Heart left ventricle (tissue), 16 donors: ENCODE measurements around the gene NAA38. TPM values are rescaled to one million over a fixed set of nuclear protein-coding genes. Genes with fewer than 3 reads are reported as not detected.
"Not testable (repeated sequence)": the region's sequence is repeated elsewhere in the genome, so short reads cannot be mapped to it uniquely, and the experiment has no call there.

ENCODE experiments used
- ATAC-seq, 4 donors: fragments of 200-7000 bp; cut with Tn5 transposase; one replicate each; pipeline ENCODE4 v1.9.1; 2020 to 2022; ENCODE audit warnings: moderate library complexity in 4 of 4, mild to moderate bottlenecking in 3 of 4, moderate number of reproducible peaks in 1 of 4
- DNase-seq, 5 donors: peaks; one replicate each; pipeline ENCODE4 v3.0.0-alpha.2; 2020
- H3K27ac ChIP-seq, 12 donors: fragments of 200-600 bp; sonication (generic) in 4 of 12; one replicate each; pipeline versions ENCODE4 v1.5.0 to v1.8.0; 2016 to 2022; ENCODE audit warnings: mild to moderate bottlenecking in 2 of 12
- H3K27me3 ChIP-seq, 9 donors: fragments of 200-600 bp; sonication (generic) in 2 of 9; one replicate each; pipeline versions ENCODE4 v1.5.1 to v1.8.0; 2016 to 2022; ENCODE audit warnings: mild to moderate bottlenecking in 3 of 9
- H3K36me3 ChIP-seq, 9 donors: fragments of 200-600 bp; sonication (generic) in 2 of 9; one replicate each; pipeline versions ENCODE4 v1.5.0 to v1.8.0; 2018 to 2022; ENCODE audit warnings: mild to moderate bottlenecking in 2 of 9
- H3K4me1 ChIP-seq, 12 donors: fragments of 200-600 bp; sonication (generic) in 4 of 12; one replicate each; pipeline versions ENCODE4 v1.5.0 to v1.8.0; 2016 to 2022; ENCODE audit warnings: mild to moderate bottlenecking in 3 of 12
- H3K4me3 ChIP-seq, 12 donors: fragments of 200-600 bp; sonication (generic) in 4 of 12; one replicate each; pipeline versions ENCODE4 v1.5.0 to v1.8.0; 2017 to 2022; ENCODE audit warnings: mild to moderate bottlenecking in 9 of 12, moderate library complexity in 4 of 12
- H3K9me3 ChIP-seq, 12 donors: fragments of 200-600 bp; sonication (generic) in 4 of 12; one replicate each; pipeline versions ENCODE4 v1.5.0 to v1.8.0; 2016 to 2022; ENCODE audit warnings: mild to moderate bottlenecking in 1 of 12
- CTCF ChIP-seq, 12 donors: fragments of 200-600 bp; sonication (generic) in 4 of 12; IDR thresholded peaks; one replicate each; pipeline versions ENCODE4 v1.5.0 to v1.8.0; 2018 to 2022; ENCODE audit warnings: antibody characterized with exemption in 12 of 12, mild to moderate bottlenecking in 5 of 12
- POLR2A ChIP-seq, 2 donors: fragments of 450-650 bp; IDR thresholded peaks; one replicate each; pipeline ENCODE4 v1.6.1; 2017; ENCODE audit warnings: antibody characterized with exemption in 2 of 2, mild to moderate bottlenecking in 2 of 2, moderate library complexity in 2 of 2
- WGBS, 4 donors: extraction: QIAGEN DNeasy Blood & Tissue Kit in 2 of 4; methylation state at CpG; one replicate each; pipeline versions ENCODE4 v1.1.5 to v1.1.7; 2013 to 2018; 5-methylcytosine and 5-hydroxymethylcytosine counted together
- intact Hi-C, 10 donors: fragments of 100-400 bp; cut with DNase I; formaldehyde crosslinking; loops; one replicate each; pipeline versions ENCODE4 v1.11.1 to v1.14.2; 2022
- polyA plus RNA-seq, 2 donors: library from polyadenylated mRNA; stranded (reverse); fragments of 200-250 nt; gene quantifications; one replicate each; pipeline ENCODE4 v1.2.3, GENCODE V29; 2013
- total RNA-seq, 9 donors: library from RNA; depleted of rRNA in 2 of 9; stranded (reverse); fragments of >200 nt in 2 of 9; fragmentation: NEBNext Ultra II Directional in 3 of 9; extraction: Animal tissue kit (Norgen Biotek cat#: 25700) in 3 of 9; gene quantifications; one replicate each; pipeline versions ENCODE4 v1.1.0 to v1.2.4, GENCODE V29; 2016 to 2023
- donor health status: ischemic (EF 13 %, LVEDD 7.1; RV severe dilation, severe dysfunction).
- donor health status: healthy with polysubstance abuse.
- donor health status: DM: no; HTN: yes; CAD: no.
- donor health status: DM: no; HTN: no; CAD: no.
- donor health status: ischemic (EF 25% LVEDD 6.9; RV normal size, moderate dysfunction).
- donor health status: ischemic (EF 25% LVEDD 5.7; RV mildly dilated, moderate dysfunction).
- donor health status: healthy.
- donor health status: DM: yes; HTN: yes; CAD: no.
- donor health status: ischemic (EF 35%, LVEDD 5.7; RV mildly dilated, moderate dysfunction).
- donor health status: nonischemic (EF 11% LVEDD 7.7; RV severe dilation, severe dysfunction).
- donor health status: DM: yes; HTN: yes; CAD: no.
- donor health status: PGD.
- donor health status: ischemic (EF 29% LVEDD 5.4; RV normal size, mild dysfunction).
- donor health status: nonischemic (EF 23%, LVEDD 6.1; RV moderate dilation, normal function).

The NAA38 gene
- total and polyA plus RNA-seq, 11 donors: 60.9 to 179 (median 74.2) TPM

GRCh38 chr17:7867881-7868329 lies 10.5 kb upstream of the NAA38 start:
- no peak for DNase-seq
- no peak for ATAC-seq
- peaks cover 0 to 4% (median 0%) of the 10 kb centered on the region in 12 donors for H3K9me3 ChIP-seq
- no peak overlapping the region for H3K4me3 ChIP-seq
- H3K27me3 ChIP-seq: no peaks in the 10 kb centered on the region
- H3K27ac ChIP-seq: peak overlapping the region in 1 of 12 donors; percentile 24
- 81 to 86% (median 85%) methylated on average over 5 of the region's 5 CpGs for WGBS, 4 donors
- no peak for TF ChIP-seq POLR2A (IDR thresholded peaks at IDR 0.05)
- TF ChIP-seq CTCF (IDR thresholded peaks at IDR 0.05): no peak
- peaks cover 0 to 18% (median 0%) of the 10 kb centered on the region in 9 donors for H3K36me3 ChIP-seq
- intact Hi-C loops: loop anchor here in 2 of 10 donors (2.0 to 10.0 kb wide), 2 partner anchors 117 to 123 kb away; no protein-coding TSS in a partner anchor
- peaks cover 0 to 13% (median 0%) of the 10 kb centered on the region in 12 donors for H3K4me1 ChIP-seq

DNA sequence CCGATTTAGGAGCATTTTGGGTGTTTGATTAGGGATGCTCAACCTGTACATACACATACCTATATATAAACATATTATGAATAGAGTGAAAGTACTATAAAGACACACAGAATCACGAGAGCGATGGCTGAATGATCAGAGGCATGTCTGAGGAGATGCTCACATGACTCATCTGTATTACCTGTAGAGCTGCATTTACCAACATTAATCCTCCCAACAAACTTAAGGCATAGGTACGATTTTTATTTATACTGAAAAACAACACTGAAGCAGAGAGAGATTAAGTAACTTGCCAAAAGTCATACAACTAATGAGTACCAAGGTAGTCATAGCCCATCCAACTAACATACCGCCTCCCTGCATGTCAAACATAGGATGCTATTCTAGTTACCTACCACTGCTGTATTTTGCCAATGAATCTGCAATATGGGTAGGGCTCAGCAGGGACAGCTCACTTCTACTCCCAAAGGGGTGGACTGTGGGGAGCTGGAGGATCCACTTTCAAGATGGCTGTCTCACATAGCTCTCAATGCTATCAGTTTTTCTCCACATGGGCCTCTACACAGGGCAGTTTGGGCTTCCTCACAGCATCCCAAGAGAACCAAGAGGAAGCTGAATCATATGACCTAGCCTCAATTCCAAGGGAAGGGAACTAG lies 7.8 kb upstream of the NAA38 start:
- H3K9me3 ChIP-seq: peaks cover 0 to 4% (median 0%) of the 10 kb centered on the region in 12 donors
- DNase-seq (no peak), ATAC-seq (no peak)
- no peak for TF ChIP-seq POLR2A (IDR thresholded peaks at IDR 0.05)
- TF ChIP-seq CTCF (IDR thresholded peaks at IDR 0.05): no peak
- intact Hi-C loops: loop anchor here in 8 of 10 donors (2.0 to 10.0 kb wide), 8 partner anchors 32 to 192 kb away; no protein-coding TSS in a partner anchor
- 94 to 97% (median 96%) methylated on average over 5 of the region's 5 CpGs for WGBS, 4 donors
- no peaks in the 10 kb centered on the region for H3K27me3 ChIP-seq
- H3K36me3 ChIP-seq: peaks cover 0 to 35% (median 5%) of the 10 kb centered on the region in 9 donors
- H3K27ac ChIP-seq: no peak overlapping the region
- no peak overlapping the region for H3K4me3 ChIP-seq
- H3K4me1 ChIP-seq: peaks cover 0 to 13% (median 2%) of the 10 kb centered on the region in 12 donors

GRCh38 chr17:7864384-7864783 lies 7.0 kb upstream of the NAA38 start:
- H3K4me1 ChIP-seq: peaks cover 0 to 13% (median 2%) of the 10 kb centered on the region in 12 donors
- not testable (repeated sequence) for ATAC-seq, DNase-seq, H3K9me3 ChIP-seq, H3K27me3 ChIP-seq, H3K27ac ChIP-seq, H3K4me3 ChIP-seq
- 81 to 85% (median 82%) methylated on average over 5 of the region's 5 CpGs for WGBS, 4 donors
- peaks cover 0 to 41% (median 5%) of the 10 kb centered on the region in 9 donors for H3K36me3 ChIP-seq
- intact Hi-C loops: loop anchor here in 8 of 10 donors (2.0 to 10.0 kb wide), 8 partner anchors 33 to 193 kb away; no protein-coding TSS in a partner anchor

DNA sequence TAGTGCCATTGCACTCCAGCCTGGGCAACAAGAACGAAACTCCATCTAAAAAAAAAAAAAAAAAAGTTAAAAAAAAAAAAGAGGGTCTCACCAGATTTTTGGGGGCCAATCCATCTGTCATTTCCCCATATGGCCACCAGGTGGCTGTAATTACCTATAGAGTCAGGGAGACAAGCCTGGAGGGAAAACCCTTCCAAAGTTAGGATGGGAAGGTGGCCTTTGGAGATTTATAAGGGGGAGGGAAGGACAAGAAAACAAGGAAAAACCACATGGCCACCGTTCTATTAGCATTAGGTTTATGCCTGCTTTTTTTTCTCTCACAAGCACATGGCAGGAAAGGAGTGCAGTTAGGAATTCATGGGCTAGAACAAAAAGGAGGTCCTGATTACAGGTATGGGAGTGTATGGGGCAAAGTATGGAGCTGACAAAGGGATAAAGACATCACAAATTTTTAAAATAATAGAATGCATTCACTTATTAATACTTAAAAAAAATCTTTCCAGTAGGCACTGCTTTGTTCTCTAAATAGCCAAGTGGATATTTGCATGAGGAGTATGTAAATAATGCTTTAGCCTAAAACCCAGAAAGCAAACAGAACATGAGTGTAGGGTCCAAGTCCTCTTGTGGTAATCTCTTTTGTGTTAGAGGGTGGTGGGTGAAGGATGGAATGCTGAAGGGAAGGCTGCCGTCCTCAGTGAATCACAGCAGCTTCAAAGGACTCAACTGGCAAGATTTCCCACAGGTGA lies 5.5 kb upstream of the NAA38 start:
- H3K36me3 ChIP-seq: peaks cover 0 to 38% (median 5%) of the 10 kb centered on the region in 9 donors

More for the DNA sequence above, 5.5 kb upstream of the NAA38 start:
- Histone ChIP-seq H3K27ac (no peak overlapping the region), H3K4me1 (peaks cover 0 to 20% (median 13%) of the 10 kb centered on the region in 12 donors), H3K9me3 (peaks cover 0 to 4% (median 0%) of the 10 kb centered on the region in 12 donors), H3K27me3 (no peaks in the 10 kb centered on the region), H3K4me3 (no peak overlapping the region)
- 36 to 46% (median 40%) methylated on average over 3 of the region's 3 CpGs for WGBS, 4 donors
- ATAC-seq: no peak
- peak in 1 of 5 donors; percentile 49 for DNase-seq
- intact Hi-C loops: loop anchor here (1.0 to 10.0 kb wide), 12 partner anchors 26 to 194 kb away; partner anchors contain the start of gene CHD3 (in 2 of the 10)
- TF ChIP-seq POLR2A (IDR thresholded peaks at IDR 0.05) (no peak), CTCF (IDR thresholded peaks at IDR 0.05) (peak; percentile 69 to 90 (median 83))
